ENCODE data around the gene TIMM17A.
"Not testable (repeated sequence)": the region's sequence is repeated elsewhere in the genome, so short reads cannot be mapped to it uniquely, and the experiment has no call there.

Gene TIMM17A

GRCh38 chr1:202016811-202017748 lies 61.8 kb downstream of the TIMM17A start:
- DNase-seq, result no peak

- DNase-seq, result peak; percentile 51
Observed at GRCh38 chr1:202017749-202018467, 62.6 kb downstream of the TIMM17A start.

GRCh38 chr1:202018468-202019234 lies 63.3 kb downstream of the TIMM17A start:
- DNase-seq, result peak; percentile 84

- not testable (repeated sequence) for DNase-seq
Observed at GRCh38 chr1:202019235-202019558, 63.9 kb downstream of the TIMM17A start.
